ENCODE measurements around the gene CFAP58. TPM values are rescaled to one million over a fixed set of nuclear protein-coding genes. Genes with fewer than 3 reads are reported as not detected.

CFAP58 gene
- total RNA-seq: under 1 TPM; 0.68 to 0.97 TPM
- polyA plus RNA-seq (2013, experiment 1 of 2): 0.57 TPM
- 0.50 TPM for polyA plus RNA-seq (2013, experiment 2 of 2)
- long read RNA-seq, experiment 1: 0 reads
- long read RNA-seq, experiment 2, partial matches to known transcripts: 1 of 4 reads
- long read RNA-seq, experiment 2, other reads (novel, unspliced or antisense): 3 of 4 reads
- long read RNA-seq, experiment 3, partial matches to known transcripts: 0 of 1 reads
- long read RNA-seq, experiment 3, other reads (novel, unspliced or antisense): 1 of 1 reads
- long read RNA-seq, experiment 4, partial matches to known transcripts: 0 of 7 reads
- long read RNA-seq, experiment 4, other reads (novel, unspliced or antisense): 7 of 7 reads

GRCh38 chr10:104353325-104354048 is at the start of gene CFAP58:
CFAP58 (plus strand) TSS chr10:104353833; CDS start chr10:104353898, 65 bp downstream.
- no peak within 1 kb of the TSS for H3K27ac Mint-ChIP-seq
- Histone ChIP-seq H3K9me3 (ENCODE audit: control insufficient read depth, low read length) (no peaks in the 10 kb centered on the region), H3K9ac (ENCODE audit: extremely low read depth, low read length, poor library complexity, severe bottlenecking) (no peak within 1 kb of the TSS), H3K4me3 (ENCODE audit: low read length) (peak within 1 kb of the TSS; percentile 48), H3K36me3 (ENCODE audit: control insufficient read depth, insufficient read depth, low read length) (no peaks in the 10 kb centered on the region), H3K4me1 (ENCODE audit: control insufficient read depth, insufficient read depth, low read length) (no peaks in the 10 kb centered on the region), H3K27me3 (ENCODE audit: control insufficient read depth, insufficient read depth, low read length, poor library complexity, severe bottlenecking) (peaks cover 26% of the 10 kb centered on the region), H3K27ac (ENCODE audit: low read depth, low read length) (no peak within 1 kb of the TSS)
- no peaks in the 10 kb centered on the region for H3K36me3 Mint-ChIP-seq (ENCODE audit: low read depth)
- peaks cover 1% of the 10 kb centered on the region for H3K4me1 Mint-ChIP-seq
- peak; percentile 86 for TF ChIP-seq CTCF (conservative IDR thresholded peaks at IDR 0.05)
- no peak within 1 kb of the TSS for H3K4me3 Mint-ChIP-seq
- H3K27me3 Mint-ChIP-seq (ENCODE audit: insufficient read depth): peaks cover 9% of the 10 kb centered on the region
- peak; percentile 99 for DNase-seq
- 26 to 28% methylated on average over 36 to 43 of the region's 43 CpGs for WGBS, 2 experiments (ENCODE audit: insufficient coverage in 1 of 2, insufficient read length in 1 of 2)
- no peaks in the 10 kb centered on the region for H3K9me3 Mint-ChIP-seq

GRCh38 chr10:104304356-104304745 is 49.3 kb upstream of the CFAP58 start:
- H3K9me3 Mint-ChIP-seq: peaks cover 33% of the 10 kb centered on the region
- no peaks in the 10 kb centered on the region for H3K27me3 Mint-ChIP-seq (ENCODE audit: insufficient read depth)
- H3K4me3 ChIP-seq (ENCODE audit: low read length): no peak overlapping the region

GRCh38 chr10:104304927-104305326 is 48.7 kb upstream of the CFAP58 start:
- Mint-ChIP-seq H3K9me3 (peaks cover 33% of the 10 kb centered on the region), H3K27ac (no peak overlapping the region), H3K4me3 (no peak overlapping the region), H3K36me3 (ENCODE audit: low read depth) (peaks cover 8% of the 10 kb centered on the region), H3K27me3 (ENCODE audit: insufficient read depth) (no peaks in the 10 kb centered on the region), H3K4me1 (peaks cover 10% of the 10 kb centered on the region)
- DNase-seq: no peak
- no peak overlapping the region for H3K4me3 ChIP-seq (ENCODE audit: low read length)
- peaks cover 19% of the 10 kb centered on the region for H3K9me3 ChIP-seq (ENCODE audit: control insufficient read depth, low read length)
- TF ChIP-seq CTCF (conservative IDR thresholded peaks at IDR 0.05): no peak
- H3K9ac ChIP-seq (ENCODE audit: extremely low read depth, low read length, poor library complexity, severe bottlenecking): no peak overlapping the region
- no peak overlapping the region for H3K27ac ChIP-seq (ENCODE audit: low read depth, low read length)
- WGBS, 2 experiments (ENCODE audit: insufficient coverage in 1 of 2, insufficient read length in 1 of 2): 93 to 96% methylated on average over 7 to 8 of the region's 8 CpGs
- peaks cover 6% of the 10 kb centered on the region for H3K4me1 ChIP-seq (ENCODE audit: control insufficient read depth, insufficient read depth, low read length)
- H3K36me3 ChIP-seq (ENCODE audit: control insufficient read depth, insufficient read depth, low read length): no peaks in the 10 kb centered on the region
- H3K27me3 ChIP-seq (ENCODE audit: control insufficient read depth, insufficient read depth, low read length, poor library complexity, severe bottlenecking): no peaks in the 10 kb centered on the region

More at GRCh38 chr10:104304356-104304745, 49.3 kb upstream of the CFAP58 start:
- WGBS, 2 experiments (ENCODE audit: insufficient coverage in 1 of 2, insufficient read length in 1 of 2): 92 to 98% methylated on average over 4 of the region's 4 CpGs
- TF ChIP-seq CTCF (conservative IDR thresholded peaks at IDR 0.05): no peak
- Mint-ChIP-seq H3K4me1 (peaks cover 10% of the 10 kb centered on the region), H3K36me3 (ENCODE audit: low read depth) (peaks cover 8% of the 10 kb centered on the region), H3K4me3 (no peak overlapping the region), H3K27ac (no peak overlapping the region)
- DNase-seq: no peak
- H3K9me3 ChIP-seq (ENCODE audit: control insufficient read depth, low read length): peaks cover 19% of the 10 kb centered on the region
- no peaks in the 10 kb centered on the region for H3K27me3 ChIP-seq (ENCODE audit: control insufficient read depth, insufficient read depth, low read length, poor library complexity, severe bottlenecking)
- no peak overlapping the region for H3K27ac ChIP-seq (ENCODE audit: low read depth, low read length)
- no peak overlapping the region for H3K9ac ChIP-seq (ENCODE audit: extremely low read depth, low read length, poor library complexity, severe bottlenecking)
- H3K36me3 ChIP-seq (ENCODE audit: control insufficient read depth, insufficient read depth, low read length): no peaks in the 10 kb centered on the region
- peaks cover 8% of the 10 kb centered on the region for H3K4me1 ChIP-seq (ENCODE audit: control insufficient read depth, insufficient read depth, low read length)
